Activated effector memory CD4-positive, alpha-beta T cell treated with Interleukin-2 at 50 U/mL for 16 hours (primary cell): Measurements from ENCODE around the gene CAPN14.

ENCODE experiments used
- DNase-seq: peaks from one replicate; pipeline ENCODE4 v3.0.0-alpha.2; 2020

The CAPN14 gene

GRCh38 chr2:31223749-31224148 lies 6.4 kb upstream of the CAPN14 start:
- no peak for DNase-seq

GRCh38 chr2:31223026-31223425 lies 5.7 kb upstream of the CAPN14 start:
- DNase-seq = no peak

- no peak for DNase-seq
Observed at GRCh38 chr2:31222071-31222470, 4.8 kb upstream of the CAPN14 start.

GRCh38 chr2:31221544-31221943 lies 4.2 kb upstream of the CAPN14 start:
- DNase-seq = no peak

GRCh38 chr2:31219131-31219969 lies 2.0 kb upstream of the CAPN14 start:
- no peak for DNase-seq

DNA sequence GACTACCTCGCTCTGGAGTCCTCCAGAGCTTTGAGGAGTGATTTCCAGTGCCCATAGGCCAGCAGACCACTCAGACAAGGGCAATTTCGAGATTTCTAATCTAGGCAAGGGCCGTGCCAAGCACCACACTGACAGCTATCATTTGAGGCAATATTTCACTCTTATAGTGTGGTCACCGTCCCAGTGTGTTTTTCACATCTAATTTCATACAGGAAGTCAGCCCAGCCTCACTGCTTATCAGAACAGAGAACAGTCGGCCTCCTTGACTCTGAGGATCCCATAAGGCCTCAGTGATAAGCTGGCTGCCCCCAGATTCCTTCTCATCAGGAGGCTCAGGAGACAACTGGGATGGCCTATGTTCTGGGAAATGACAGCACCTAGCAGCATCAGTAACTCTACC lies 581 bp downstream of the CAPN14 start:
- no peak for DNase-seq

DNA sequence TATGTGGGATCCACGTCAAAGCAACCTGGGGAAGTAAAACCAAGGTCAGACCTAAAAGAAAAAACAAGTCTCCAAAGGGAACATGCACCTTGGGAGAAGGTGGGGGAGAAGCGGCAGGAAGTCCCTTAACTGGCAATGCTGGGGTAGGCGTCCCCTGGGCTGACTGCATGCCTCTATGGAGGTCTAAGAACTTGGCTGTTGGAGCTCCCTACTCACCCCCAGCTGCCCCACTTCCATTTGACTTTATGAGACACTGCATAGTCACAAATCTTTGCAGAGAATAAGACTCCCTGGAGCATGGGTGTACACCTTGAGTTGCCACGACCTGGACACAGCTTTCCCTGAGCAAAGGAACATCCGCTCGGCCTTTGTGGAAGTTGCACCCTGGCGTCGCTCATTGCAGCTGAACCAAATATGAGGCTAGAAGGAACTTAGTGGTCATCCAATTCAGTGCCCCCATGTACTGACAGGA lies 2.8 kb downstream of the CAPN14 start:
- DNase-seq = no peak

DNA sequence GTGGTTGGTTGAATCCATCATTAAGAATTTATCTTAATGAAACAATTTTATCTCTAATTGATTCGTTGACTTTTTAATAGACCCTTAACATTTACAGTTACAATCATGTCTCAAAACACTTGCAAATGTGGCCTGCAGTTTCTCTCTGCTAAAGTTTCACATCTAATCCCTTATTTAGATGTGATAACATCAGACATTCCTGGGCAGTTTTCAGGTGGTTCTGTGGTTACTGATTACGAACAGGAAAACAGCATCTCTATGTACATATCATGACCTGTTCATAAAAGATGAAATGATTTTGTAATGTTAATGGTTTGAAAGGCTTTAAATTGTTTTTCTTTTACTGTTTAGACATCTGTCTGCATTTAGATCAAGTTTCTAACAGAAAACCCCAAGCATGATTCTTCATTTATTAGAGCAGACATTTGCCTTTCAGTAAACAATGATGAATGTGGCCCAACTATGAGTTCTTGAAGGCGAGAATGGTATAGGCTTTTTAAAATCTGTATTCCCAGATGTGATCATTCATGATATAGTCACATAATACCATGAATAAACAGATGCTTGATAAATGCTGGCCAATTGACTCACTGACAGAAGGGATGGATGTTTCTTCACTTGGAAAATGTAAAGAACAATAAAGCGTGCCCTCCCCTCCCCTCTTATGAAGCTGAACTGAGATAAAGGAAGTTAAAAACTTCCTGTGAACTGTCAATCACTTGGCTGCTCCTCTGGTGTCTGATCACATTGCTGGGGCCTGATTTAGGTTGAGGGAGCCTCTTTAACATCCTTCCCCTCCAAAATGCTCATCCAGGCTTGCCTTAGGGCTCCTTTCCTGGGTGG lies 3.5 kb downstream of the CAPN14 start:
- no peak for DNase-seq

DNA sequence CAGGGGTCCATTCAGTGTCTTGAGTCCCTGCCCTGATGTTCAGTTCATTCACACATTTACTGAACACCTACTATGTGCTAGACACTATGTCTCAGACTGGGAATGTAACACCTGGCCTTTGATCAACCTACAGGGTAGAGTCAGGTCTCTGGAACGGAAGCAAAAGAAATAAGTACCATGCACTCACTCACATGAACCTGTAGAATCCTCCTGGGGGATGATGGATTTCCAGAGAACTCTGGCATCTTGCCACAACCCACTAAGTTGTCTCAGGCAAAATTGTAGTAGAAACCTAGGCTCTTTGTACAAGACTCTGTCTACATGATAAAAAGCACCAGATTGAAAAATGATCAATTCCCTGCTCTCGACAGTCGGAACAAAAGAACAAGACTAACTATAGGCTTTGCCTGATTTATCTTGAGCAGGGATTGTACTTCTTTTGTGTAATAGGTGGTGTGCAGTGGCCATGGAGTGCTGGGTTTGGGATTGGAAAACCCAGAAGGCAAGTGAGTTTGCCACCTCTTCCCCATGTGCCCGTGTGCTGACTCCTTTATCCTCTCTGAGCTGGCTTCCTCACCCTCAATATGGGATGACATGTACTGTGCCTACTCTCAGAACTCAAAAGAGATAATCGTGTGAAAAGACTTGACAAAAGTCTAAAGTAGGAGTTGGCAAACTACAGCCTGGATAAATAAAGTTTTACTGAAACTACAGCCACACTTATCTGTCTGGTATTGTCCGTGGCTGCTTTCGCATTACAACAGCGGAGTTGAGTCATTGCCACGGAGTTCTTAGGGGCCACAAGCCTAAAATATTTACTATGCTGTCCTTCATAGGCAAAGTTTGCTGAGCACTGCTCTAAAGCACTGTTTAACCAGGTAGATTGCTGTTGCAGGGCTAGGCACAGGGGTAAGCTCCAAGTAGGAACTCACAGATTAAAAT lies 4.4 kb downstream of the CAPN14 start:
- no peak for DNase-seq

GRCh38 chr2:31208240-31208639 lies 9.1 kb downstream of the CAPN14 start:
- no peak for DNase-seq

DNA sequence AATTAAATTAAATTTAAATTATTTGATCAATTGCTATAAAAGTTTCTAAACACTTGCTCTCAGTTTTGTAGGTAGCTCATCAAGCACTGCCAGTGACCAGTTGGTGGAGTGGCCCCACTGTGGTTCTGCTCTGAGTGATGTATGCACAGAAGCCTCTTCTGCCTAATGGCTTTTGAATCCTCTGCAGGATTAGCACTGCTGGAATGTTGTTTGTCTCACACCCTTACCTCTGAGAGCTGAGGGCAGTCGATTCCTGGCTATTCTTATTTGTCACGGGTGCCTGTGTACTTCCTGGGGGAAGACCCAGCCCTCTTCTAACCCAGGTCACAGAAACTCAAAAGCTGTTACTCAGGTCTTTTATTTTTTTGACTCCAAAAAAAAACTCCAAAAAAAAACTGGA lies 9.5 kb downstream of the CAPN14 start:
- DNase-seq = no peak

DNA sequence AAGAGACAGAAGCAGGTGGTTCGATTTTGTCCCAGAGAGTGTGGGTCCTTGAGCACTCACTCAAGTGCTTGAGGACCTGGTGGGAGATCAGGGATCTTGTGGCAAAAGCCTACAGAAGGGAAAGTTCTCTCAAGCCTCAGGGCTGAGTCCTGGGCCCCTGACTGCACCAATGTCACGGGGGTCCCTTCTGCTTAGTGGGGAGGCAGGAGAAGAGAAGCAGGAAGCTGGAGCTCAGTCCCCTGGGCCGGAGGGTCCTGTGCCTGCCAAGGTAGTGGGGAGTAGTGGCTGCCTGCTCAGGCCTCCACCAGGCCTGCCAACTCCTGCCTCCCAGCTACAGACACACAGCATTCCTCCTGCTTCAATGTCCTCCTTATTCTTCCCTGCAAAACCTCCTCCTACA lies 11.7 kb downstream of the CAPN14 start:
- DNase-seq = no peak

DNA sequence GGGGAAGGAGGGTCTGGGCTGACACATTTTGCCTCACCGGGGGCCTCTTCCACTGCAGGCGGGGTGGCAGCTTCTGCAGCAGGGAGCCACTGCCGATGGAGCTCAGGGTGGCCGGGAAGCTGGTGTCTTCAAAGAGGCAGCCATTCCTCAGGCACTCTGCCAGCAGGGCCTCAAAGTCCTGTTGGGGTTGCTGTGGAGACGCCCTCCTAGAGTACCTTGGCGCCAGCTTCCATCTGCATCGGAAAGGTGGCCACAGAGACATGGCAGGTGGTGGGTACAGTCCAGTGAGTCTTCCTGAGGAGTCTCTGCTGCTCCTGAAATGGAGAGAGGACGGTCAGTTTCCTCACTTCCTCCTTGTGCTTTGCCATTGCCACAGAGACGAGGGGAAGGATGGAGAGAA lies 12.1 kb downstream of the CAPN14 start:
- no peak for DNase-seq

- no peak for DNase-seq
Observed at GRCh38 chr2:31204783-31205182, 12.5 kb downstream of the CAPN14 start.

- no peak for DNase-seq
Observed at GRCh38 chr2:31203916-31204315, 13.4 kb downstream of the CAPN14 start.

GRCh38 chr2:31202833-31203232 lies 14.5 kb downstream of the CAPN14 start:
- DNase-seq = no peak

- DNase-seq = no peak
Observed at GRCh38 chr2:31202041-31202440, 15.3 kb downstream of the CAPN14 start.

DNA sequence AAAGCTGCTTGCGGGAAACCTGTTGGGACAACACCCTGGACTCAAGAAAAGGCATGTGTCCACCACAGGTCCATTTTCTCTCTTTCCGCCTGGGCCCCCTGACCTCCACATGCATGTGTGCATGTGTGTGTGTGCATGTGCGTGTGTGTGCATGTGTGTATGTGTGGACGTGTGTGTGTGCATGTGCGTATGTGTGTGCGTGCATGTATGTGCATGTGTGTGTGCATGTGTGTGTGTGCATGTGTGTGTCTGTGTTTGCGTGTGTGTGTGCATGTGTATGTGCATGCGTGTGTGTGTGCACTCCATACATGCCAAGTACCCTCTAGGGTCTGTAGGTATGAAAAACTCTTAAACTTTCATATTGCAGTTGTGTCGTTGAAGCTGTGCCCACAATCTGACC lies 16.3 kb downstream of the CAPN14 start:
- no peak for DNase-seq

DNA sequence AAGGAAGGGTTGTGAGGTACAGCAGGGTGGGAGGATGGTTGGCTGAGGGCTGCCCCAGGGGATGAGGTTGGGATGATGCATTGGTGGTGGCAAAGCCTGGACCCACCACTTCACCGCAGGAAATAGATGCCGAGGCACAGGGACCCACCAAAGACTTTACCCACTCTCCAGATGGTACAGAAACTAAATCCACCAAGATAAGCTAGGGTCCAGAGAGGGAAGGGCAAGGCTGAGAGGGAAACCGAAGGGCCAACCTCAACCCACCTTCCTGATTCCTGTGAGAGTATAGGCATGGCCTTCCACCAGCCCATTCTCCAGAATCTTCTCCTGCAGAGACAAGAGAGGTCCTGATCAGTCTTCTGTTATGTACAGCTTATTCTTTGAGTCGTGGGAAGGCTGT lies 18.1 kb downstream of the CAPN14 start:
- no peak for DNase-seq

GRCh38 chr2:31197669-31198068 lies 19.6 kb downstream of the CAPN14 start:
- DNase-seq = no peak

DNA sequence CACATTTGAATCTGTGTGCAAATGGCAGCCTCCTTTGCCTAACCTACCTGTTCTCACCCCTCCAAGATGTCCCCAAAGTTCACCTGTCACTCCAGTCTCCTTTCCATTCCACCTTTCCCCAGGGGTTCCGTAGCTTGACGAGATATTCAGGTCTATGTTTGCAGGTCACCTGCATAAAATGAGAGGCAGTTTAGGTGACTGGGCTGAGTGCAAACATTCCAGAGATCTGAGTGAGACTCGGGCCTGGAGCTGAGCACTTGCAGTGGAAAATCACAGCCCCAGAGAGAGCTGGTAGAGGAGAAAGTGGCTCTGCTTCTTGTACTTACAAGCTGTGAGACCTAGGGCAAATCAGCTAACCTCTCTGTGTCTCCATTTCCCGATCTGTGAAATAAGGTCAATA lies 20.1 kb downstream of the CAPN14 start:
- no peak for DNase-seq

GRCh38 chr2:31196622-31197021 lies 20.7 kb downstream of the CAPN14 start:
- no peak for DNase-seq

GRCh38 chr2:31193806-31194205 lies 23.5 kb downstream of the CAPN14 start:
- DNase-seq = no peak
